ENCODE data around the gene GNGT2.

- TF ChIP-seq, protein P1, sequence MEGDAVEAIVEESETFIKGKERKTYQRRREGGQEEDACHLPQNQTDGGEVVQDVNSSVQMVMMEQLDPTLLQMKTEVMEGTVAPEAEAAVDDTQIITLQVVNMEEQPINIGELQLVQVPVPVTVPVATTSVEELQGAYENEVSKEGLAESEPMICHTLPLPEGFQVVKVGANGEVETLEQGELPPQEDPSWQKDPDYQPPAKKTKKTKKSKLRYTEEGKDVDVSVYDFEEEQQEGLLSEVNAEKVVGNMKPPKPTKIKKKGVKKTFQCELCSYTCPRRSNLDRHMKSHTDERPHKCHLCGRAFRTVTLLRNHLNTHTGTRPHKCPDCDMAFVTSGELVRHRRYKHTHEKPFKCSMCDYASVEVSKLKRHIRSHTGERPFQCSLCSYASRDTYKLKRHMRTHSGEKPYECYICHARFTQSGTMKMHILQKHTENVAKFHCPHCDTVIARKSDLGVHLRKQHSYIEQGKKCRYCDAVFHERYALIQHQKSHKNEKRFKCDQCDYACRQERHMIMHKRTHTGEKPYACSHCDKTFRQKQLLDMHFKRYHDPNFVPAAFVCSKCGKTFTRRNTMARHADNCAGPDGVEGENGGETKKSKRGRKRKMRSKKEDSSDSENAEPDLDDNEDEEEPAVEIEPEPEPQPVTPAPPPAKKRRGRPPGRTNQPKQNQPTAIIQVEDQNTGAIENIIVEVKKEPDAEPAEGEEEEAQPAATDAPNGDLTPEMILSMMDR (IDR thresholded peaks at IDR 0.05; ENCODE audit: low read depth, low read length, missing input control), result no peak
- no peak for TF ChIP-seq YY1 (IDR thresholded peaks at IDR 0.05)
- no peak for TF ChIP-seq RAD21 (IDR thresholded peaks at IDR 0.05)
- no peak for TF ChIP-seq TAF1 (conservative IDR thresholded peaks at IDR 0.05)
Measured at GRCh38 chr17:49242813-49243212, 32.4 kb upstream of the GNGT2 start.

Measured in liver (tissue), 3 donors.